WERI-Rb-1 (cell line): Measurements from ENCODE around the gene C20orf96.

Experiments used
- DNase-seq: peaks from one replicate; pipeline ENCODE4 v3.0.0-alpha.2; 2020
- H3K27ac ChIP-seq: fragments of 250-450 bp; sonication (Bioruptor Pico); 2 replicates; pipeline ENCODE4 v1.5.1; 2020; ENCODE audit warnings: mild to moderate bottlenecking, moderate library complexity
- H3K27me3 ChIP-seq: fragments of 250-450 bp; sonication (Bioruptor Pico); 2 replicates; pipeline ENCODE4 v1.5.1; 2021; ENCODE audit warnings: mild to moderate bottlenecking, low read depth, moderate library complexity; ENCODE audit not compliant: insufficient read depth, severe bottlenecking
- H3K36me3 ChIP-seq: fragments of 250-450 bp; sonication (Bioruptor Pico); 2 replicates; pipeline ENCODE4 v1.5.1; 2020; ENCODE audit warnings: mild to moderate bottlenecking, moderate library complexity
- H3K4me3 ChIP-seq: 2 replicates; pipeline ENCODE4 v1.5.1; 2011; ENCODE audit warnings: low read depth, mild to moderate bottlenecking, control low read depth, low read length
- H3K9me3 ChIP-seq: fragments of 250-450 bp; sonication (Bioruptor Pico); 2 replicates; pipeline ENCODE4 v1.5.1; 2021; ENCODE audit warnings: mild to moderate bottlenecking, moderate library complexity; ENCODE audit not compliant: severe bottlenecking
- CTCF ChIP-seq: IDR thresholded peaks from 2 replicates; pipeline ENCODE4 v1.5.1; 2011; ENCODE audit warnings: low read depth, mild to moderate bottlenecking, control low read depth, inconsistent platforms, low read length

Gene C20orf96

GRCh38 chr20:288956-289692 is 1.4 kb downstream of the C20orf96 start:
- Histone ChIP-seq H3K4me3 (no peak overlapping the region; the same call in 1 of the 2 replicates), H3K36me3 (peaks cover 15% of the 10 kb centered on the region), H3K27me3 (no peaks in the 10 kb centered on the region), H3K9me3 (no peaks in the 10 kb centered on the region), H3K27ac (no peak overlapping the region)
- DNase-seq: no peak
- TF ChIP-seq CTCF: no peak

DNA sequence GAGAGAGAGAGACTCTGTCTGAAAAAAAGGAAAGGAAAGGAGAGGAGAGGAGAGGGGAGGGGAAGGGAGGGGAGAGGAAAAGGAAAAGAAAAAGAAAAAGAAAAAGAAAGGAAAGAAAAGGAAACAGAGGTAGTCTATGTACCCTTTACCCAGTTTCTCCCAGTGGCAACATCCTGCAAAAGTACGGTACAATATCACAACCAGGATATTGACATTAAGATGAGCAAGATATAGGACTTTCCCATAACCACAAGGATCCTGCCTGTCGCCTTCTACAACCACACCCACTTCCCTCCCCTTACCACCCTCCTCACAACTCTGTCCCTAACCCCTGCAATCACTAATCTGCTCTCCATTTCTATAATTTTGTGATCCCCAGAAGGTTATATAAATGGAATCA is 4.0 kb downstream of the C20orf96 start:
- Histone ChIP-seq H3K9me3 (no peaks in the 10 kb centered on the region), H3K36me3 (peaks cover 32% of the 10 kb centered on the region), H3K4me3 (no peak overlapping the region), H3K27ac (no peak overlapping the region), H3K27me3 (no peaks in the 10 kb centered on the region)
- DNase-seq: no peak
- TF ChIP-seq CTCF: no peak

- no peak for TF ChIP-seq CTCF
- DNase-seq: no peak
- H3K36me3 ChIP-seq: peaks cover 42% of the 10 kb centered on the region
- no peaks in the 10 kb centered on the region for H3K27me3 ChIP-seq
- H3K9me3 ChIP-seq: no peaks in the 10 kb centered on the region
- no peak overlapping the region for H3K4me3 ChIP-seq
- H3K27ac ChIP-seq: no peak overlapping the region
Observed at GRCh38 chr20:284172-284571, 6.4 kb downstream of the C20orf96 start.

GRCh38 chr20:278607-279571 is 11.7 kb downstream of the C20orf96 start:
- no peaks in the 10 kb centered on the region for H3K9me3 ChIP-seq
- no peak overlapping the region for H3K4me3 ChIP-seq
- DNase-seq: no peak
- no peaks in the 10 kb centered on the region for H3K27me3 ChIP-seq
- peaks cover 63% of the 10 kb centered on the region for H3K36me3 ChIP-seq
- no peak for TF ChIP-seq CTCF
- no peak overlapping the region for H3K27ac ChIP-seq

DNA sequence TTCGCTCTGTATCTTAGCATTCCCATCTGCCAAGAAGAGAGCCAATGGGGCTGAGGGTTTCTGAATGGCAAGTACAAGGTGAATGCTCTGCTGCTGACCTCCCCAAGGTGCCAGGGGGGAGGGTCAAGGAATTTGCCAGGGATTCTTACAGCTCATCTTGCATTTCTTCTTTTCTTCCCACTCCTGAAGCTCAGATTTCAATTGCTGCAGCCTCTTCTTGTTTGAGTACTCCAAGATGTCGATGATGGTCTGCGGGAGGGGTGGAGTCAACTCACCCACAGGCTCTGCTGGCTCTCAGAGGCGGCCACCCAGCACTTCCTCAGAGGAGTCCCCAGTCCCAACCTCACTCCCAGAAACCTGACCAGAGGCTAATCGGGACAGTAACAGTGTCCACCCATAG is 12.4 kb downstream of the C20orf96 start:
- DNase-seq: no peak
- H3K27ac ChIP-seq: no peak overlapping the region

More for the DNA sequence above, 12.4 kb downstream of the C20orf96 start:
- Histone ChIP-seq H3K27me3 (no peaks in the 10 kb centered on the region), H3K4me3 (no peak overlapping the region), H3K9me3 (no peaks in the 10 kb centered on the region), H3K36me3 (peaks cover 57% of the 10 kb centered on the region)
- TF ChIP-seq CTCF: no peak
